Measurements from ENCODE around the gene RNASE8. TPM values are rescaled to one million over a fixed set of nuclear protein-coding genes. Genes with fewer than 3 reads are reported as not detected.
A peak's percentile ranks its signal among the peaks of the same experiment; 100 is the strongest.

RNASE8 gene
- total and polyA plus RNA-seq, 10 of the 15 experiments (the other 5 are each of a cell fraction or from before 2014, with no cell fraction given) = not detected

- TF ChIP-seq, protein P1, sequence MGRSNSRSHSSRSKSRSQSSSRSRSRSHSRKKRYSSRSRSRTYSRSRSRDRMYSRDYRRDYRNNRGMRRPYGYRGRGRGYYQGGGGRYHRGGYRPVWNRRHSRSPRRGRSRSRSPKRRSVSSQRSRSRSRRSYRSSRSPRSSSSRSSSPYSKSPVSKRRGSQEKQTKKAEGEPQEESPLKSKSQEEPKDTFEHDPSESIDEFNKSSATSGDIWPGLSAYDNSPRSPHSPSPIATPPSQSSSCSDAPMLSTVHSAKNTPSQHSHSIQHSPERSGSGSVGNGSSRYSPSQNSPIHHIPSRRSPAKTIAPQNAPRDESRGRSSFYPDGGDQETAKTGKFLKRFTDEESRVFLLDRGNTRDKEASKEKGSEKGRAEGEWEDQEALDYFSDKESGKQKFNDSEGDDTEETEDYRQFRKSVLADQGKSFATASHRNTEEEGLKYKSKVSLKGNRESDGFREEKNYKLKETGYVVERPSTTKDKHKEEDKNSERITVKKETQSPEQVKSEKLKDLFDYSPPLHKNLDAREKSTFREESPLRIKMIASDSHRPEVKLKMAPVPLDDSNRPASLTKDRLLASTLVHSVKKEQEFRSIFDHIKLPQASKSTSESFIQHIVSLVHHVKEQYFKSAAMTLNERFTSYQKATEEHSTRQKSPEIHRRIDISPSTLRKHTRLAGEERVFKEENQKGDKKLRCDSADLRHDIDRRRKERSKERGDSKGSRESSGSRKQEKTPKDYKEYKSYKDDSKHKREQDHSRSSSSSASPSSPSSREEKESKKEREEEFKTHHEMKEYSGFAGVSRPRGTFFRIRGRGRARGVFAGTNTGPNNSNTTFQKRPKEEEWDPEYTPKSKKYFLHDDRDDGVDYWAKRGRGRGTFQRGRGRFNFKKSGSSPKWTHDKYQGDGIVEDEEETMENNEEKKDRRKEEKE (IDR thresholded peaks at IDR 0.05) = no peak
- TF ChIP-seq ZNF217 (IDR thresholded peaks at IDR 0.05) (no peak), PML (IDR thresholded peaks at IDR 0.05; ENCODE audit: low read length) (no peak), TCF12 (IDR thresholded peaks at IDR 0.05; ENCODE audit: low read depth, low read length) (no peak), RFX5 (IDR thresholded peaks at IDR 0.05; ENCODE audit: low read depth, low read length) (no peak)
- TF ChIP-seq, protein P2, sequence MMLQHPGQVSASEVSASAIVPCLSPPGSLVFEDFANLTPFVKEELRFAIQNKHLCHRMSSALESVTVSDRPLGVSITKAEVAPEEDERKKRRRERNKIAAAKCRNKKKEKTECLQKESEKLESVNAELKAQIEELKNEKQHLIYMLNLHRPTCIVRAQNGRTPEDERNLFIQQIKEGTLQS (IDR thresholded peaks at IDR 0.05; ENCODE audit: borderline replicate concordance, extremely low read depth, low read depth, low read length) = no peak
Observed at GRCh38 chr14:21048638-21049037, 9.0 kb upstream of the RNASE8 start (continued).

GRCh38 chr14:21049271-21049673 lies 8.3 kb upstream of the RNASE8 start:
- H3K9ac ChIP-seq (ENCODE audit: control insufficient read depth, insufficient read depth, low read length) = no peak overlapping the region
- H3K4me1 ChIP-seq (ENCODE audit: control insufficient read depth, insufficient read depth, low read length) = no peaks in the 10 kb centered on the region
- no peaks in the 10 kb centered on the region for H3K79me2 ChIP-seq (ENCODE audit: control insufficient read depth, insufficient read depth, low read length)
- SMC1A ChIA-PET (ENCODE audit: uncharacterized antibody, unreplicated experiment) = interaction anchor here (1.5 kb wide), 2 partner anchors 19 to 75 kb away, joined by 3 to 4 read pairs; no protein-coding TSS in a partner anchor
- H4K20me1 ChIP-seq (ENCODE audit: control insufficient read depth, insufficient read depth) = no peaks in the 10 kb centered on the region; the same call in 1 of the 2 replicates
- no peak overlapping the region for H2AFZ ChIP-seq (ENCODE audit: control insufficient read depth, low read depth, low read length)
- WGBS (ENCODE audit: insufficient coverage, insufficient replicate concordance, low lambda C conversion rate, missing lambda C conversion rate) = 24% methylated on average over 3 of the region's 3 CpGs
- POLR2A ChIA-PET = no interaction called here
- DNase-seq (ENCODE audit: low read depth, low spot score) (no peak), FAIRE-seq (no peak), ATAC-seq (no peak)
- H3K27me3 ChIP-seq (replicated peaks in 1 of 2; ENCODE audit: control insufficient read depth in 2 of 2, insufficient read depth in 2 of 2, low read length in 1 of 2) = peaks cover 0 to 9% of the 10 kb centered on the region in 2 experiments; a peak in 1 of 4 replicates
- RAD21 ChIA-PET (ENCODE audit: unreplicated experiment) = interaction anchor here (1.8 kb wide), 1 partner anchor 22 kb away, joined by 4 read pairs; no protein-coding TSS in a partner anchor
- H3K36me3 ChIP-seq (ENCODE audit: control insufficient read depth in 2 of 2, insufficient read depth in 2 of 2, low read length in 1 of 2) = no peaks in the 10 kb centered on the region
- CTCF ChIA-PET = interaction anchor here (1.2 kb wide), 1 partner anchor 22 kb away, joined by 3 read pairs; no protein-coding TSS in a partner anchor
- intact Hi-C loops (cut with micrococcal nuclease; ENCODE audit: unreplicated experiment) = no loop called here
- H3K4me3 ChIP-seq = no peak overlapping the region
- no TSS peak for BruUV-seq (replicated peaks)
- TF ChIP-seq YBX1 (IDR thresholded peaks at IDR 0.05) (no peak), TCF12 (IDR thresholded peaks at IDR 0.05; ENCODE audit: low read depth, low read length) (no peak), ELK1 (IDR thresholded peaks at IDR 0.05; ENCODE audit: low read depth, low read length) (no peak), E4F1 (IDR thresholded peaks at IDR 0.05; ENCODE audit: borderline replicate concordance, partially characterized antibody) (no peak), MTA2 (IDR thresholded peaks at IDR 0.05; ENCODE audit: low read depth) (no peak), JUND (IDR thresholded peaks at IDR 0.05; ENCODE audit: low read depth, low read length) (no peak), IKZF1 (conservative IDR thresholded peaks at IDR 0.05) (no peak)
- TF ChIP-seq, protein P3, sequence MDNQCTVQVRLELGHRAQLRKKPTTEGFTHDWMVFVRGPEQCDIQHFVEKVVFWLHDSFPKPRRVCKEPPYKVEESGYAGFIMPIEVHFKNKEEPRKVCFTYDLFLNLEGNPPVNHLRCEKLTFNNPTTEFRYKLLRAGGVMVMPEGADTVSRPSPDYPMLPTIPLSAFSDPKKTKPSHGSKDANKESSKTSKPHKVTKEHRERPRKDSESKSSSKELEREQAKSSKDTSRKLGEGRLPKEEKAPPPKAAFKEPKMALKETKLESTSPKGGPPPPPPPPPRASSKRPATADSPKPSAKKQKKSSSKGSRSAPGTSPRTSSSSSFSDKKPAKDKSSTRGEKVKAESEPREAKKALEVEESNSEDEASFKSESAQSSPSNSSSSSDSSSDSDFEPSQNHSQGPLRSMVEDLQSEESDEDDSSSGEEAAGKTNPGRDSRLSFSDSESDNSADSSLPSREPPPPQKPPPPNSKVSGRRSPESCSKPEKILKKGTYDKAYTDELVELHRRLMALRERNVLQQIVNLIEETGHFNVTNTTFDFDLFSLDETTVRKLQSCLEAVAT (IDR thresholded peaks at IDR 0.05) = peak; percentile 74; the same call in 1 of the 2 replicates
- no peak overlapping the region for H3K27ac ChIP-seq (ENCODE audit: control insufficient read depth, insufficient read depth)
- no peak overlapping the region for H3K4me2 ChIP-seq (ENCODE audit: control insufficient read depth, insufficient read depth)
- no peaks in the 10 kb centered on the region for H3K9me3 ChIP-seq (replicated peaks; ENCODE audit: control insufficient read depth, insufficient read depth, low read length)
- in situ Hi-C loops (cut with MboI) = no loop called here

Measured in GM12878 (cell line).